IMR-90 (cell line): ENCODE results near the gene LAPTM5. TPM values are rescaled to one million over a fixed set of nuclear protein-coding genes. Genes with fewer than 3 reads are reported as not detected.

ENCODE experiments used
- ATAC-seq: fragments of 200-7000 bp; cut with Tn5 transposase; 2 replicates; pipeline ENCODE4 v1.9.1; 2020; ENCODE audit warnings: low read depth, mild to moderate bottlenecking, moderate library complexity
- BruUV-seq: library from RNA; stranded (reverse); fragments of 400-500 nt; replicated peaks from 2 replicates; lab custom pipeline; 2021; lab: Mats Ljungman, UMichigan
- CTCF ChIA-PET: fragments of 300-600 bp; formaldehyde crosslinking; extraction: SDS; loops from one replicate; lab custom pipeline; 2021; ENCODE audit warnings: antibody characterized with exemption; lab: Yijun Ruan, JAX
- POLR2A ChIA-PET: fragments of 300-600 bp; sonication (Branson Sonifier 250); formaldehyde crosslinking; loops from one replicate; lab custom pipeline; 2022; ENCODE audit warnings: antibody characterized with exemption; ENCODE audit not compliant: unreplicated experiment; lab: Charles Lee
- DNase-seq: peaks from one replicate; pipeline ENCODE4 v3.0.0; 2013
- H2AFZ ChIP-seq: replicated peaks from 2 replicates; pipeline ENCODE3; 2013; ENCODE audit warnings: low read length, mild to moderate bottlenecking; ENCODE audit not compliant: poor library complexity
- H2AK5ac ChIP-seq: 2 replicates; pipeline ENCODE4 v1.6.1; 2013; ENCODE audit warnings: low read depth, low read length, inconsistent platforms
- H2AK9ac ChIP-seq: replicated peaks from 2 replicates; pipeline ENCODE3; 2013; ENCODE audit warnings: mild to moderate bottlenecking, low read depth, low read length, moderate library complexity; ENCODE audit not compliant: poor library complexity
- H2BK120ac ChIP-seq: 2 replicates; pipeline ENCODE4 v1.6.1; 2013; ENCODE audit warnings: low read depth, low read length, inconsistent platforms
- H2BK15ac ChIP-seq: 3 replicates; pipeline ENCODE4 v1.6.1; 2013; ENCODE audit warnings: low read depth, low read length, inconsistent platforms
- H2BK20ac ChIP-seq: 2 replicates; pipeline ENCODE4 v1.6.1; 2013; ENCODE audit warnings: low read depth, mild to moderate bottlenecking, inconsistent platforms, low read length, moderate library complexity
- H2BK5ac ChIP-seq: 2 replicates; pipeline ENCODE4 v1.6.1; 2013; ENCODE audit warnings: mild to moderate bottlenecking, low read depth, low read length, inconsistent platforms; ENCODE audit not compliant: poor library complexity, severe bottlenecking
- H3K14ac ChIP-seq: replicated peaks from 2 replicates; pipeline ENCODE4 v1.6.1; 2013; ENCODE audit warnings: low read depth, low read length, inconsistent platforms
- H3K18ac ChIP-seq: 2 replicates; pipeline ENCODE4 v1.6.1; 2013; ENCODE audit warnings: low read depth, low read length, control low read depth
- H3K23ac ChIP-seq: 2 replicates; pipeline ENCODE4 v1.6.1; 2013; ENCODE audit warnings: low read depth, low read length, inconsistent platforms
- H3K27ac ChIP-seq: 2 replicates; pipeline ENCODE4 v1.5.1; 2013; ENCODE audit warnings: mild to moderate bottlenecking, control low read depth, low read length; ENCODE audit not compliant: insufficient read depth
- H3K27me3 ChIP-seq: 2 replicates; pipeline ENCODE4 v1.6.1; 2013; ENCODE audit warnings: low read length; ENCODE audit not compliant: control insufficient read depth, insufficient read depth
- H3K36me3 ChIP-seq: 2 replicates; pipeline ENCODE4 v1.6.1; 2013; ENCODE audit warnings: low read length, mixed read lengths; ENCODE audit not compliant: control insufficient read depth, insufficient read depth
- H3K4ac ChIP-seq: 2 replicates; pipeline ENCODE4 v1.6.1; 2013; ENCODE audit warnings: low read depth, low read length, inconsistent platforms
- H3K4me1 ChIP-seq: 2 replicates; pipeline ENCODE4 v1.6.1; 2013; ENCODE audit warnings: low read length, mixed read lengths; ENCODE audit not compliant: control insufficient read depth, insufficient read depth
- H3K4me2 ChIP-seq: 2 replicates; pipeline ENCODE4 v1.6.1; 2013; ENCODE audit warnings: low read depth, mild to moderate bottlenecking, control low read depth, low read length, moderate library complexity
- H3K4me3 ChIP-seq: 2 replicates; pipeline ENCODE4 v1.5.1; 2013; ENCODE audit warnings: low read depth, mild to moderate bottlenecking, control low read depth, low read length, moderate library complexity; ENCODE audit not compliant: insufficient read depth
- H3K56ac ChIP-seq: 2 replicates; pipeline ENCODE4 v1.6.1; 2013; ENCODE audit warnings: low read length, inconsistent platforms; ENCODE audit not compliant: insufficient read depth; ENCODE audit errors: extremely low read depth
- H3K79me1 ChIP-seq, 2 experiments: 2 replicates each; pipeline ENCODE4 v1.6.1; 2013; ENCODE audit warnings: low read length in 2 of 2, inconsistent platforms in 1 of 2, low read depth in 1 of 2
- H3K9ac ChIP-seq: 2 replicates; pipeline ENCODE4 v1.6.1; 2013; ENCODE audit warnings: low read depth, low read length, control low read depth
- H3K9me1 ChIP-seq: 2 replicates; pipeline ENCODE4 v1.6.1; 2013; ENCODE audit warnings: low read length, inconsistent platforms; ENCODE audit not compliant: insufficient read depth
- H3K9me3 ChIP-seq: 2 replicates; pipeline ENCODE4 v1.6.1; 2013; ENCODE audit warnings: low read length; ENCODE audit not compliant: control insufficient read depth, insufficient read depth
- H4K20me1 ChIP-seq: 2 replicates; pipeline ENCODE4 v1.6.1; 2013; ENCODE audit warnings: low read length, inconsistent platforms; ENCODE audit not compliant: insufficient read depth
- H4K5ac ChIP-seq: 2 replicates; pipeline ENCODE4 v1.6.1; 2013; ENCODE audit warnings: mild to moderate bottlenecking, low read depth, low read length, control low read depth
- H4K8ac ChIP-seq, 2 experiments: 2 replicates each; pipeline ENCODE4 v1.6.1; 2013; ENCODE audit warnings: low read depth in 2 of 2, low read length in 2 of 2, control low read depth in 1 of 2, inconsistent platforms in 1 of 2
- H4K91ac ChIP-seq: 2 replicates; pipeline ENCODE4 v1.6.1; 2013; ENCODE audit warnings: low read depth, low read length, inconsistent platforms; ENCODE audit not compliant: insufficient read depth
- CHD1 ChIP-seq: IDR thresholded peaks from 2 replicates; pipeline ENCODE4 v1.6.1; 2012; ENCODE audit warnings: low read depth, low read length, improper control_type of control experiment
- MAFK ChIP-seq: IDR thresholded peaks from 2 replicates; pipeline ENCODE4 v1.6.1; 2012; ENCODE audit warnings: low read depth, low read length, improper control_type of control experiment
- POLR2A ChIP-seq: IDR thresholded peaks from 2 replicates; pipeline ENCODE4 v1.6.1; 2012; ENCODE audit warnings: mild to moderate bottlenecking, low read depth, low read length
- RCOR1 ChIP-seq: IDR thresholded peaks from 2 replicates; pipeline ENCODE4 v1.6.1; 2012; ENCODE audit warnings: mild to moderate bottlenecking, low read length, improper control_type of control experiment; ENCODE audit not compliant: insufficient replicate concordance
- RFX5 ChIP-seq: IDR thresholded peaks from 2 replicates; pipeline ENCODE4 v1.8.0; 2012; ENCODE audit warnings: low read depth, mild to moderate bottlenecking, low read length, moderate library complexity
- WGBS, 2 experiments: methylation state at CpG; one replicate each; pipeline versions ENCODE4 v1.1.5 to v1.1.7; 2013; ENCODE audit warnings: missing lambda C conversion rate in 2 of 2; ENCODE audit not compliant: insufficient read length in 1 of 2; ENCODE audit errors: extremely low coverage in 2 of 2; 5-methylcytosine and 5-hydroxymethylcytosine counted together
- dilution Hi-C: fragments of 300-500 bp; cut with HindIII; formaldehyde crosslinking; loops from one replicate; pipeline ENCODE4 v1.14.3; 2018; ENCODE audit warnings: low sequenced_read_pairs; ENCODE audit not compliant: unreplicated experiment
- in situ Hi-C: fragments of 300-500 bp; cut with MboI; formaldehyde crosslinking; loops from 3 replicates; pipeline ENCODE4 v1.14.3; 2019; ENCODE audit warnings: low sequenced_read_pairs, inconsistent platforms, mixed read lengths
- intact Hi-C: fragments of 100-400 bp; cut with micrococcal nuclease; formaldehyde crosslinking; loops from 2 replicates; pipeline ENCODE4 v1.10.0; 2022
- polyA plus RNA-seq, 3 experiments: library from polyadenylated mRNA; depleted of rRNA; stranded (reverse); fragments of >200 nt; gene quantifications; 2 replicates each; pipeline ENCODE4 v1.2.3, GENCODE V29; 2012; ENCODE audit warnings: low replicate concordance in 1 of 3
- total RNA-seq: library from RNA; depleted of rRNA; stranded (reverse); fragments of >200 nt; gene quantifications from 2 replicates; pipeline ENCODE4 v1.2.3, GENCODE V29; 2012

LAPTM5 gene
- total and polyA plus RNA-seq, 2 of the 4 experiments (the other 2 are of a cell fraction): 0.09 TPM; not detected in 1

DNA sequence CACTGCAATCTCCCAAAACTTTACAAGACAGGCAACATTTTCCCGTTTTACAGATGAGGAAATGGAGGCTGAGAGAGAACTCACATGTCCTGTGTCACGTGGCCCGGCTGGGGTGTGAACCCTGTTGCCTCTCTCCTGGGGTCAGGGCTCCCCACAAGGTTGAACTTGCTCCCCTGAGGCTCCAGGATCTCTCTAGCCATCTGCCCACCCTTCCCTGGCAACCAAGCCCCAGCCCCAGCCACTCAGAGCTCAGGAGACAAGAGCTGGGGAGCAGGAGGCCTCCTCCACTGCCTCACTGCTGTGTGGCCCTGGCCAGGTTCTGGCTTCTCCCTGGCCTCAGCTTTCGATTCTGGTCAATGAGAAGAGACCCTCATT, 11.8 kb downstream of the LAPTM5 start:
- no peak overlapping the region for H3K18ac ChIP-seq
- H3K56ac ChIP-seq: no peak overlapping the region
- no peak overlapping the region for H3K27ac ChIP-seq
- H2BK20ac ChIP-seq: no peak overlapping the region
- H2AK9ac ChIP-seq: no peak overlapping the region
- no peak overlapping the region; the same call in 1 of the 2 replicates for H3K23ac ChIP-seq
- H4K5ac ChIP-seq: no peak overlapping the region
- H3K9ac ChIP-seq: no peak overlapping the region
- BruUV-seq: no TSS peak
- ChIA-PET CTCF (interaction anchor here (0.6 kb wide), 1 partner anchor 205 kb away, joined by 3 read pairs; no protein-coding TSS in a partner anchor), POLR2A (no interaction called here)
- no peaks in the 10 kb centered on the region for H3K9me3 ChIP-seq
- no peak overlapping the region for H3K4me2 ChIP-seq
- ATAC-seq (no peak), DNase-seq (no peak)
- dilution Hi-C loops: no loop called here
- 50% methylated on average over 1 of the region's 4 CpGs; no CpG with 5 or more reads in 1 of the 2 experiments for WGBS, 2 experiments
- no peak overlapping the region for H2AK5ac ChIP-seq
- intact Hi-C loops: no loop called here
- H2BK120ac ChIP-seq: no peak overlapping the region
- TF ChIP-seq CHD1 (no peak), MAFK (no peak), RCOR1 (no peak), RFX5 (no peak), POLR2A (no peak)
- H4K8ac ChIP-seq: no peak overlapping the region
- no peak overlapping the region for H3K4me3 ChIP-seq
- H3K4ac ChIP-seq: no peak overlapping the region
- no peak overlapping the region for H2BK15ac ChIP-seq
- in situ Hi-C loops: no loop called here
- peaks cover 6% of the 10 kb centered on the region for H3K4me1 ChIP-seq
- no peak overlapping the region for H2AFZ ChIP-seq
- no peaks in the 10 kb centered on the region for H3K36me3 ChIP-seq
- no peak overlapping the region for H3K14ac ChIP-seq
- H2BK5ac ChIP-seq: no peak overlapping the region
- H4K91ac ChIP-seq: no peak overlapping the region
- H3K79me1 ChIP-seq: no peaks in the 10 kb centered on the region
- no peaks in the 10 kb centered on the region for H4K20me1 ChIP-seq
- peaks cover 5% of the 10 kb centered on the region; the same call in 1 of the 2 replicates for H3K9me1 ChIP-seq
- H3K27me3 ChIP-seq: peaks cover 9% of the 10 kb centered on the region; the same call in 1 of the 2 replicates
